Kidney (tissue), 14 donors: ENCODE data around the gene NBAS. TPM values are rescaled to one million over a fixed set of nuclear protein-coding genes. Genes with fewer than 3 reads are reported as not detected.

Experiments
- DNase-seq, 5 donors: peaks; one replicate each; pipeline ENCODE4 v3.0.0-alpha.2; 2013 to 2020
- FAIRE-seq: peaks from 2 replicates; lab custom pipeline; 2012; peaks lifted over from hg19 to GRCh38; lab: Jason Lieb, UNC
- H3K27ac ChIP-seq, 2 donors: one replicate each; pipeline ENCODE4 v1.7.0; 2013; ENCODE audit warnings: low read depth in 2 of 2, low read length in 2 of 2, inconsistent platforms in 1 of 2
- H3K27me3 ChIP-seq: one replicate; pipeline ENCODE4 v1.7.1; 2013; ENCODE audit warnings: low read length, inconsistent platforms; ENCODE audit not compliant: control insufficient read depth, insufficient read depth
- H3K36me3 ChIP-seq, 3 donors: one replicate each; pipeline versions ENCODE4 v1.7.0 to v1.7.1; 2013; ENCODE audit warnings: low read length in 3 of 3, control low read depth in 1 of 3, inconsistent platforms in 1 of 3; ENCODE audit not compliant: insufficient read depth in 3 of 3, control insufficient read depth in 2 of 3
- H3K4me1 ChIP-seq, 3 donors: one replicate each; pipeline versions ENCODE4 v1.7.0 to v1.7.1; 2013; ENCODE audit warnings: low read length in 3 of 3, inconsistent platforms in 1 of 3, low read depth in 1 of 3; ENCODE audit not compliant: control insufficient read depth in 2 of 3, insufficient read depth in 2 of 3
- H3K4me3 ChIP-seq, 3 donors: one replicate each; pipeline versions ENCODE4 v1.7.0 to v1.8.1; 2013; ENCODE audit warnings: low read length in 3 of 3, control low read depth in 1 of 3, inconsistent platforms in 1 of 3
- H3K9ac ChIP-seq, 3 donors: one replicate each; pipeline versions ENCODE4 v1.7.0 to v1.7.1; 2013; ENCODE audit warnings: low read length in 3 of 3, control low read depth in 1 of 3, inconsistent platforms in 1 of 3
- H3K9me3 ChIP-seq, 3 donors: one replicate each; pipeline versions ENCODE4 v1.7.0 to v1.7.1; 2013; ENCODE audit warnings: low read length in 3 of 3, control low read depth in 1 of 3, inconsistent platforms in 1 of 3; ENCODE audit not compliant: control insufficient read depth in 2 of 3, insufficient read depth in 1 of 3
- CTCF ChIP-seq: IDR thresholded peaks from 3 replicates; pipeline ENCODE4 v1.5.1; 2012; ENCODE audit warnings: mild to moderate bottlenecking, moderate library complexity, borderline replicate concordance; ENCODE audit not compliant: insufficient read depth; ENCODE audit errors: extremely low read depth
- intact Hi-C: fragments of 100-400 bp; cut with DNase I; formaldehyde crosslinking; loops from one replicate; pipeline ENCODE4 v1.11.1; 2022
- polyA plus RNA-seq: library from polyadenylated mRNA; stranded (reverse); fragments of 350-450 nt; fragmentation: Illumina TruSeq; extraction: RNeasy Lipid Tissue Mini Kit (QIAGEN cat#74804); gene quantifications from one replicate; pipeline ENCODE4 v1.2.3, GENCODE V29; 2014; ENCODE audit warnings: low read depth, low replicate concordance; ENCODE audit not compliant: insufficient read depth
- total RNA-seq: library from RNA; stranded (reverse); fragmentation: NEBNext Ultra II Directional; extraction: Animal tissue kit (Norgen Biotek cat#: 25700); gene quantifications from one replicate; pipeline ENCODE4 v1.2.1, GENCODE V29; 2021
- donor health status: control.
- donor health status: control.
- donor health status: control.
- donor health status: control.
- donor health status: control.
- donor health status: DM: yes; HTN: yes; CAD: no.
- donor health status: Normal renal cell carcinoma (clear cell type).

The NBAS gene
- total and polyA plus RNA-seq, 2 donors from 2014 or later = 40.8 to 44.2 TPM

GRCh38 chr2:15315411-15315810 lies 245.7 kb downstream of the NBAS start:
- no peaks in the 10 kb centered on the region for H3K27me3 ChIP-seq
- H3K9me3 ChIP-seq = no peaks in the 10 kb centered on the region
- H3K4me3 ChIP-seq = no peak overlapping the region
- no peak for TF ChIP-seq CTCF
- DNase-seq = peak in 1 of 5 donors; percentile 31
- FAIRE-seq = no peak
- no peaks in the 10 kb centered on the region for H3K4me1 ChIP-seq
- intact Hi-C loops = no loop called here
- H3K9ac ChIP-seq = no peak overlapping the region
- no peak overlapping the region for H3K27ac ChIP-seq
- H3K36me3 ChIP-seq = no peaks in the 10 kb centered on the region

- FAIRE-seq = no peak
Measured at GRCh38 chr2:15313657-15314056, 247.5 kb downstream of the NBAS start.

GRCh38 chr2:15311926-15312325 lies 249.2 kb downstream of the NBAS start:
- no peak for DNase-seq
- H3K9me3 ChIP-seq = no peaks in the 10 kb centered on the region
- H3K27ac ChIP-seq = no peak overlapping the region
- H3K27me3 ChIP-seq = no peaks in the 10 kb centered on the region
- peaks cover 0 to 3% (median 3%) of the 10 kb centered on the region in 3 donors for H3K36me3 ChIP-seq
- H3K4me1 ChIP-seq = no peaks in the 10 kb centered on the region
- no peak for FAIRE-seq
- intact Hi-C loops = no loop called here
- no peak overlapping the region for H3K9ac ChIP-seq
- no peak for TF ChIP-seq CTCF
- no peak overlapping the region for H3K4me3 ChIP-seq

More at GRCh38 chr2:15313657-15314056, 247.5 kb downstream of the NBAS start:
- H3K27ac ChIP-seq = no peak overlapping the region
- H3K27me3 ChIP-seq = no peaks in the 10 kb centered on the region
- no peak overlapping the region for H3K9ac ChIP-seq
- intact Hi-C loops = no loop called here
- H3K4me3 ChIP-seq = no peak overlapping the region
- DNase-seq = no peak
- no peaks in the 10 kb centered on the region for H3K36me3 ChIP-seq
- no peaks in the 10 kb centered on the region for H3K4me1 ChIP-seq
- H3K9me3 ChIP-seq = no peaks in the 10 kb centered on the region
- TF ChIP-seq CTCF = no peak

- H3K9ac ChIP-seq = no peak overlapping the region
- no peak overlapping the region for H3K27ac ChIP-seq
- no peak for TF ChIP-seq CTCF
- FAIRE-seq (no peak), DNase-seq (no peak)
- H3K4me3 ChIP-seq = no peak overlapping the region
- intact Hi-C loops = no loop called here
- peaks cover 0 to 5% (median 3%) of the 10 kb centered on the region in 3 donors for H3K36me3 ChIP-seq
- H3K4me1 ChIP-seq = no peaks in the 10 kb centered on the region
- H3K27me3 ChIP-seq = no peaks in the 10 kb centered on the region
- H3K9me3 ChIP-seq = no peaks in the 10 kb centered on the region
Measured at GRCh38 chr2:15311201-15311907, 249.8 kb downstream of the NBAS start.
